Measurements from ENCODE around the gene CCL21. TPM values are rescaled to one million over a fixed set of nuclear protein-coding genes. Genes with fewer than 3 reads are reported as not detected.

CCL21 gene
- total RNA-seq, 1 donor from 2014 or later = not detected

GRCh38 chr9:34693560-34693959, 16.4 kb downstream of the CCL21 start:
- Mint-ChIP-seq H3K9me3 (no peaks in the 10 kb centered on the region), H3K4me1 (ENCODE audit: low read depth) (peaks cover 4% of the 10 kb centered on the region), H3K4me3 (no peak overlapping the region), H3K36me3 (ENCODE audit: low read depth) (no peaks in the 10 kb centered on the region), H3K27ac (no peak overlapping the region), H3K27me3 (ENCODE audit: insufficient read depth) (peaks cover 4% of the 10 kb centered on the region)
- intact Hi-C loops (cut with micrococcal nuclease) = no loop called here
- no peak for DNase-seq (ENCODE audit: low spot score)

- no peak for DNase-seq (ENCODE audit: low spot score)
- no peak overlapping the region for H3K4me3 Mint-ChIP-seq
- no peaks in the 10 kb centered on the region for H3K36me3 Mint-ChIP-seq (ENCODE audit: low read depth)
- H3K4me1 Mint-ChIP-seq (ENCODE audit: low read depth) = peaks cover 4% of the 10 kb centered on the region
- intact Hi-C loops (cut with micrococcal nuclease) = no loop called here
- peaks cover 4% of the 10 kb centered on the region for H3K27me3 Mint-ChIP-seq (ENCODE audit: insufficient read depth)
- no peak overlapping the region for H3K27ac Mint-ChIP-seq
- no peaks in the 10 kb centered on the region for H3K9me3 Mint-ChIP-seq
Measured at GRCh38 chr9:34691936-34692315, 18.0 kb downstream of the CCL21 start.

- Mint-ChIP-seq H3K4me3 (no peak within 1 kb of the TSS), H3K27ac (no peak within 1 kb of the TSS), H3K9me3 (no peaks in the 10 kb centered on the region), H3K27me3 (ENCODE audit: insufficient read depth) (peaks cover 4% of the 10 kb centered on the region), H3K36me3 (ENCODE audit: low read depth) (no peaks in the 10 kb centered on the region), H3K4me1 (ENCODE audit: low read depth) (peaks cover 4% of the 10 kb centered on the region)
- intact Hi-C loops (cut with micrococcal nuclease) = no loop called here
- DNase-seq (ENCODE audit: low spot score) = no peak
Measured at GRCh38 chr9:34690983-34691935, 18.7 kb downstream of the CCL21 start, which contains the start of gene CCL19. Gene CCL19 (minus strand): TSS chr9:34691276. CDS start chr9:34691139, 137 bp downstream.

GRCh38 chr9:34689512-34689911, 20.4 kb downstream of the CCL21 start:
- H3K27me3 Mint-ChIP-seq (ENCODE audit: insufficient read depth) = no peaks in the 10 kb centered on the region
- H3K27ac Mint-ChIP-seq = no peak overlapping the region
- no peaks in the 10 kb centered on the region for H3K36me3 Mint-ChIP-seq (ENCODE audit: low read depth)
- DNase-seq (ENCODE audit: low spot score) = no peak
- H3K9me3 Mint-ChIP-seq = no peaks in the 10 kb centered on the region
- H3K4me3 Mint-ChIP-seq = no peak overlapping the region
- intact Hi-C loops (cut with micrococcal nuclease) = no loop called here
- H3K4me1 Mint-ChIP-seq (ENCODE audit: low read depth) = no peaks in the 10 kb centered on the region

GRCh38 chr9:34689116-34689470, 20.8 kb downstream of the CCL21 start:
- no peak overlapping the region for H3K4me3 Mint-ChIP-seq
- no peaks in the 10 kb centered on the region for H3K27me3 Mint-ChIP-seq (ENCODE audit: insufficient read depth)
- intact Hi-C loops (cut with micrococcal nuclease) = no loop called here
- DNase-seq (ENCODE audit: low spot score) = no peak
- no peak overlapping the region for H3K27ac Mint-ChIP-seq
- H3K4me1 Mint-ChIP-seq (ENCODE audit: low read depth) = peaks cover 2% of the 10 kb centered on the region
- H3K9me3 Mint-ChIP-seq = no peaks in the 10 kb centered on the region
- no peaks in the 10 kb centered on the region for H3K36me3 Mint-ChIP-seq (ENCODE audit: low read depth)

GRCh38 chr9:34688329-34689115, 21.4 kb downstream of the CCL21 start:
- Mint-ChIP-seq H3K4me3 (no peak overlapping the region), H3K27ac (no peak overlapping the region)

GRCh38 chr9:34687276-34688030, 22.5 kb downstream of the CCL21 start:
- intact Hi-C loops (cut with micrococcal nuclease) = no loop called here
- no peak for DNase-seq (ENCODE audit: low spot score)
- Mint-ChIP-seq H3K4me3 (no peak overlapping the region), H3K9me3 (no peaks in the 10 kb centered on the region), H3K27ac (no peak overlapping the region), H3K36me3 (ENCODE audit: low read depth) (no peaks in the 10 kb centered on the region), H3K27me3 (ENCODE audit: insufficient read depth) (no peaks in the 10 kb centered on the region), H3K4me1 (ENCODE audit: low read depth) (peaks cover 6% of the 10 kb centered on the region)

More at GRCh38 chr9:34688329-34689115, 21.4 kb downstream of the CCL21 start:
- H3K36me3 Mint-ChIP-seq (ENCODE audit: low read depth) = no peaks in the 10 kb centered on the region
- intact Hi-C loops (cut with micrococcal nuclease) = no loop called here
- H3K27me3 Mint-ChIP-seq (ENCODE audit: insufficient read depth) = no peaks in the 10 kb centered on the region
- H3K9me3 Mint-ChIP-seq = no peaks in the 10 kb centered on the region
- peaks cover 6% of the 10 kb centered on the region for H3K4me1 Mint-ChIP-seq (ENCODE audit: low read depth)
- no peak for DNase-seq (ENCODE audit: low spot score)

- intact Hi-C loops (cut with micrococcal nuclease) = no loop called here
- Mint-ChIP-seq H3K27me3 (ENCODE audit: insufficient read depth) (no peaks in the 10 kb centered on the region), H3K4me3 (no peak overlapping the region), H3K4me1 (ENCODE audit: low read depth) (peaks cover 6% of the 10 kb centered on the region), H3K36me3 (ENCODE audit: low read depth) (no peaks in the 10 kb centered on the region), H3K27ac (no peak overlapping the region), H3K9me3 (no peaks in the 10 kb centered on the region)
- DNase-seq (ENCODE audit: low spot score) = no peak
Measured at GRCh38 chr9:34686732-34687131, 23.2 kb downstream of the CCL21 start.

- Mint-ChIP-seq H3K4me3 (no peak overlapping the region), H3K27me3 (ENCODE audit: insufficient read depth) (no peaks in the 10 kb centered on the region), H3K4me1 (ENCODE audit: low read depth) (peaks cover 6% of the 10 kb centered on the region), H3K27ac (no peak overlapping the region), H3K36me3 (ENCODE audit: low read depth) (no peaks in the 10 kb centered on the region), H3K9me3 (no peaks in the 10 kb centered on the region)
- intact Hi-C loops (cut with micrococcal nuclease) = no loop called here
- no peak for DNase-seq (ENCODE audit: low spot score)
Measured at GRCh38 chr9:34686231-34686630, 23.7 kb downstream of the CCL21 start.

- Mint-ChIP-seq H3K9me3 (no peaks in the 10 kb centered on the region), H3K4me3 (no peak overlapping the region), H3K27me3 (ENCODE audit: insufficient read depth) (no peaks in the 10 kb centered on the region), H3K36me3 (ENCODE audit: low read depth) (no peaks in the 10 kb centered on the region), H3K27ac (no peak overlapping the region), H3K4me1 (ENCODE audit: low read depth) (peaks cover 6% of the 10 kb centered on the region)
- no peak for DNase-seq (ENCODE audit: low spot score)
- intact Hi-C loops (cut with micrococcal nuclease) = no loop called here
Measured at GRCh38 chr9:34685591-34685990, 24.3 kb downstream of the CCL21 start.

GRCh38 chr9:34684816-34685215, 25.1 kb downstream of the CCL21 start:
- no peak overlapping the region for H3K4me3 Mint-ChIP-seq
- no peaks in the 10 kb centered on the region for H3K36me3 Mint-ChIP-seq (ENCODE audit: low read depth)
- H3K27me3 Mint-ChIP-seq (ENCODE audit: insufficient read depth) = no peaks in the 10 kb centered on the region
- H3K9me3 Mint-ChIP-seq = no peaks in the 10 kb centered on the region
- no peak for DNase-seq (ENCODE audit: low spot score)
- intact Hi-C loops (cut with micrococcal nuclease) = no loop called here
- no peak overlapping the region for H3K27ac Mint-ChIP-seq
- peaks cover 6% of the 10 kb centered on the region for H3K4me1 Mint-ChIP-seq (ENCODE audit: low read depth)

GRCh38 chr9:34684145-34684544, 25.8 kb downstream of the CCL21 start:
- Mint-ChIP-seq H3K9me3 (no peaks in the 10 kb centered on the region), H3K4me1 (ENCODE audit: low read depth) (peaks cover 6% of the 10 kb centered on the region), H3K4me3 (no peak overlapping the region), H3K27me3 (ENCODE audit: insufficient read depth) (no peaks in the 10 kb centered on the region), H3K27ac (no peak overlapping the region), H3K36me3 (ENCODE audit: low read depth) (no peaks in the 10 kb centered on the region)
- no peak for DNase-seq (ENCODE audit: low spot score)
- intact Hi-C loops (cut with micrococcal nuclease) = no loop called here
